GDM1 (cell line): ENCODE data around the gene ATP10A.

Experiments
- DNase-seq: peaks from one replicate; lab custom pipeline; 2025; lab: John Stamatoyannopoulos, UW

Gene ATP10A

DNA sequence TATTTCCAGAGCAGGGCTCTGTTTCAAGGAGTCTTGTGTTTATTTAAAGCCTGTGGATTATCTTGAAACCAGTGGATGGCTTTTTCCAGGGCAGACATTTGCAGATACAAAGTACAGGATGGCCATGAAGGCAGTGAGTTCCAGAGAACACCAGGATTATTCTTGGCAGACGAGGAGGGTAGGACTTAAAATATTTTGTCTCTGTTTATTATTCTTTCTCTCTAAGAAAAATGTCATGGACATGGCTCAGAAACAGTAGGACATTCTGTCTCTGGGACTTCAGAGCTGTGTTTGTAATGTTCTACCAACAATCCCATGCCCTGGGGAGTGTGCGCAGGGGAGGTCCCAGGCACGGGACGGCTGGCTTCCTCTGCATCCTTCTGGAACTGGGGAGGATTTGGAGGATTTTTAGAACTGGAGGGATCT is 125.9 kb downstream of the ATP10A start:
- DNase-seq, result no peak

DNA sequence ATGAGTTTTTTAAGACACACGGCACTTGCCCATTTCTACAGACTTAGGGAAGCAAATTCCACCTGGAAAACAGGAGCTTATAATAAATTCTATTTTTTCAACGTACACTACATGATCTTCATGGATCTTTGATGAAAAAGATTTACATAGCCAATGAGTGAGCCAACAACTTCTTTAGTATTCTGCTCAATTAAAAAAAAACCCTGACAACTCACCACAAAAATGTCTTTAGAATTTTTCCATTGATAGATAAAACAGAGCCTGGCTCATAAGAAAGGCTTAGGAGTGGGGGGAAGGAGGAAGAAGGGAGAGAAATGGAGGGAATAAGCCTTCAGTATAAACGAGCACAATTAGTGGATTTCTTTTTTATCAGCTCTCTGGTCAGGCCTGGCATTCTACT is 126.7 kb downstream of the ATP10A start:
- no peak for DNase-seq

DNA sequence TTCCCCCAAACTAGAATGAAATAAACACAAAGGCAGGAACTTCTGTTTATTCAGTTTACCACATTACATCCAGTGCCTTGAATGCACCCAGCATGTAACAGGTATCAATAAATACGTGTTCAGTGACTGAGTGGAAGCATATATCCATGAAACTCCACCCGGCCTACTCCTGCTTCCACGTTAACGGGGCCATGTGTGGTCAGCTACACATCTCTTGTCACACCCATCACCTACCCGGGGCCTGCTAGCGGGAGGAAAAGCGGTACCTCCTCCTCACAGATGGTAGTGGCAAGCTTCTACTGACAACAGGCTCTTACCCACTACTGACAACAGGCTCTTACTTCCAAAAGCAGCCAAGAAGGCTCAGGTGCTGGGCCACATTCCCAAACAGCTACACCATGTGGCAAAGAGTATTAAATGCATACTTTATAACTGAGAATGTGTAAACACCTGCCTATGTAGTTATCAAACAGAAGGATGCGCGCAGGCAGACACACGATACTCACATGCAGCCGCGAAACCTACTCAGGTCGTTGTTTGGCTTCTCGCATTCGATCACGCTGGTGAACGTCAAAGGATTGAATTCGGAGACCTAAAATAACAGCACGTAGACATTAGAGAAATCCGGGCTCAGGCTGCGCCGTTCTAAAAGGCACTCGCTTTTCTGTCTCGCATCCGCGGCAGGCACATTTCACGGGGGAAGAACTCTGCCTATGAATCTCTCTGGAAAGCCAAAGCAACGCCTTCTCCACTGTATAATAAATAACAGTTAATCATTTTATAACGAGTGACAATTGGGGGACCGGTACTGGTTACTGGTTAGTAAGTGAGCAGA is 127.4 kb downstream of the ATP10A start:
- DNase-seq, result no peak

DNA sequence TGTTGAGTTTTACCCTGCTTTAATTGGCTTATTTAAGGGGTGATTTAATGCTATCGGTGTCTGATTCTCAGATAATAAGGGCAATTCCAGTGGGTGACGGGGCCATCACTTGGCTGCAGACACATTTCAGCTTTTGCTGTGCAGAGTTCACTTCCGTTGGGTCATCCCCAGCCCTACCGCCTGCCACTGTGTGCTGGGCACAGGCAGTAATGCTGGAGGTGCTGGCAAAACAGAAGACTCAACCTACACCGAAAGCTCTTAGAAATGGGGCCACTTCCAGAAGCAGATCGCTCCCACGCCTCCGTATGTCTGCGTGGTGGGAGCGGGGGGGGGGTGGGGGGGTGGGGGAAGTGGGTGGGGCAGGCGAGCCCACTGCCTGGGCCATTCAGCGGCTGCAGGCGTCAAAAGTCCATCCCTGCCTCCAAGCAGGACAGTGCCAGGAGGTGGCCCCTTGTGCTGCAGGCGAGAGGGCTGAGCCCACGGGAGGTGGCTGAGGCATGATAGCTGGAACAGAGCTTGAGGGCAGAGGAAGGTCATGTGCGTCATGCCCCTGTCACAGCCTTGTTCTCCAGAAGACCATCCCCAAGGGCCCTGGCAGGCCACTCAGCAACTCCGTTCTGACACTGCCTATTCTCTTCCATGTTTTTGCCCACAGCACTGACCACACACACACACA is 128.3 kb downstream of the ATP10A start:
- no peak for DNase-seq

DNA sequence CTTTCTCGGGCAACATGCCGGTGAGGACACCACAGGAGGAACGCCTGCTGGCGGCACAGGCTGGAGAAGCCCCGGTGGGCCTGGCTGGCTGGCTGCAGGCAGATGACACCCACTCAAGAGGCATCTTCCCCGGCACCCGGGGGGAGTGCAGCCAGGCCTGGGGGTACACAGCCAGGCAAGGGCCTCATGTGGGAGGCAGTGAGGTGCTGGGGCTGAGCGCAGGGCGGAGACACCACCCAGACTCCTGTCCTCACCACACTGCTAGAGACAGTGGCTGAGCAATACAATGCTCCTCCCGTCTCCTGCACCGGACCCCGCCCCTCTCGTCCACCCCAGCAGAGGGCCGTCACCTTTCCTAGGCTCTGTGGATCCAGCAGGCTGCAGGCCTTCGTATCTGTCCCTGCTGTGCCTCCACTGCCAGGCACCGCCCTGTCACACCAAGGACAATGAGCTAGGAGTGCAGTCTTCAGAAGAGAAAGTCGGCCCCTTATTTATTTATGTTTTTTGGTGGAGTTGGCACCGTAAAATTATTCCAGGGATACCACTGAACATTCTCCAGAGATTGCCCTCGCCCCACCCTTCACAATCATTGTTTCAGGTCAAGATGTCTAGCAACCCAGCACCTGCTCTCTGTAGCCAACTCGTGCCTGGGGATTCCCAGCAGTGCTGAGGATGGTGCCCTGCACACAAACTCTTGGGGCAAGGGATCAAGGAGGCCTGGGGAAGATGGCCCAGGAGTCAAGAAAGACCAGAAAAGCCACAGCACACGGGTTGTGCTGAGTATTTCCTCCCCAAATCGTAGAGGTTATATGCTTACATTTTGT is 129.1 kb downstream of the ATP10A start:
- no peak for DNase-seq

DNA sequence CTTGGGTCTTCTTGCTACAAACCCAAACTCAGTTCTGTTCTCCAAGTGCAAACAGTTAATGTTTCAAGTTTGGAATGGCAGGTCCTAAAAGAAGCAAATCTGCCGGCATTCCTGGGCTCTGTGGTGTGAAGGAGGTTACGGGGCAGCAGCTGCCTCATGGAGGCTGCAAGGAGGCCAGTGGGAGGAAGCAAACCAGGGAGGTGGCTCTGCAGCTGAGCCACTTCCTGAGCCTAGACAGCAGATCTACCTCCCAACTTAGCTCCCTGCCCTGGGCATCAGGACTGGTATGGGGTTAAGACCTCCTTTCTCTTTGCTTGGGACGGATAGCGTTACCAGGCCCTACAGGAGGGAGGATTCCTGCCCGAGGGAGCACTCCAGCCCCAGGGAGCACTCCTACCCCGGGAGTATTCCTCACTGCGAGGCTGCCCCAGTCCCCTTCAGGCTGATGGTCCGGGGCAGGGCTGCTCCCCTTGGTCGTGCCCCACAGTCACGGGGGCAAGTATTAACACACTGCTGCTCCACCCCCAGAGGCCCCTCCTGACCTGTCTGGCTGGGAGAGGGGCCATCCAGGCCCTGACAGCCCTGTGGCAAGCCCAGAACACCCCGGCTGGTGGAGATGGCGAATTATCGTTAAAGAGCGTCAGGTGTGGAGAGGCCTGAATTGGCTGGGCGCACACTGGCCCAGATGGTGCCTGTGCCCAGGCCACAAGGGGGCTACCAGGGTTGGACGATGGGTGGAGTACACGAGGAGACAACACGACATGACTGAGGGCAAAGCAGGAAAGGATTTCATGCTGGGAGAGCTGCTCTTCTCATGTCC is 129.9 kb downstream of the ATP10A start:
- no peak for DNase-seq

DNA sequence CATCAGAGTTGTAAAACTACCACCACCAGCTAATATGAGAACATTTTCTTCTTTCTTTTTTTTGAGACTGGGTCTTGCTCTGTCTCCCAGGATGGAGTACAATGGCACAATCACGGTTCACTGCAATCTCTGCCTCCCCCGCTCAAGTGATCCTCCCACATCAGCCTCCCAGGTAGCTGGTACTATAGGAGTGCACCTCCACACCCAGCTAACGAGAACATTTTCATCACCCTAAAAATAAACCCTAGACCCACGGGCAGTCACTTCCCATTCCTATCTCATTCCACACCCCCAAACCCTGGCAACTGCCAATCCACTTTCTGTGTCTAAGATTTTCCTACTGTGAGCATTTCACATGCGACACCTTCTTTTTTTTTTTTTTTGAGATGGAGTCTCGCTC is 130.9 kb downstream of the ATP10A start:
- DNase-seq, result no peak

DNA sequence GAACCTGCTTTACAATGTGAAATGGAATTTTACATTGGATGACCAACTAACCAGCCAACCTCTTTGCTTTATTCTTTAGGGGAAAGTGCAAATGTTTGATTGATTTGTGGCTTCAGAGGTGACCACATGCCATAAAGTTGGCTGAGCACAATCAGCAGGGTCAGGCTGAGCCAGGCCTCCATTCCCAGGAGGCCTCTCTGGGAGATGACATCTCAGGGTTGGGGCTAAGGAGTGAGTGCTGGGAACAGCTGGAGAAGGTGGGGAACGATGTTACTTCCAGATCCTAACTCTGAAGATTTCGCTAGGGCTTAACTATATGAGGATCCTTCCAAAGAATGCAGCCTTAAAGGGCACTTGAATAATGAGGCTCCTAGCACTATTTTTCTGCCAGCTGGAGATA is 131.7 kb downstream of the ATP10A start:
- DNase-seq, result no peak

DNA sequence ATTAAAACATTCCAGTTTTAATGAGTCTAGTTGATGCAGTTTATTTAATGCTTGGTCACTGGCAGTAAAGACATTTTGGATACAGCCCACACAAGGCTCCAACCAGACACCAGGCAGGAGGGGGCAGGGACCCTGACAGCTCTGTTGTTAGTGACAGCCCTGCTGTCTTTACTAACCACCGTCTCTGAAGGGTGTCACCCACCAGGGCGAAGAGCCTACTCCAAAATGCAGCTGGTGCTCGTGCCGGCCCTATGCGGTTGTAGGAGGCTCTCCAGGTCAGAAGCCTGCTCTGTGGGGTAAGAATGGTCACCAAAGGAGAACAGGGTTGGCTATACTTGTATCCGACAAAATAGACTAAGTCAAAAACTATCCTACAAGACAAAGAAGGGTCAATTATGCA is 132.2 kb downstream of the ATP10A start:
- DNase-seq, result no peak

DNA sequence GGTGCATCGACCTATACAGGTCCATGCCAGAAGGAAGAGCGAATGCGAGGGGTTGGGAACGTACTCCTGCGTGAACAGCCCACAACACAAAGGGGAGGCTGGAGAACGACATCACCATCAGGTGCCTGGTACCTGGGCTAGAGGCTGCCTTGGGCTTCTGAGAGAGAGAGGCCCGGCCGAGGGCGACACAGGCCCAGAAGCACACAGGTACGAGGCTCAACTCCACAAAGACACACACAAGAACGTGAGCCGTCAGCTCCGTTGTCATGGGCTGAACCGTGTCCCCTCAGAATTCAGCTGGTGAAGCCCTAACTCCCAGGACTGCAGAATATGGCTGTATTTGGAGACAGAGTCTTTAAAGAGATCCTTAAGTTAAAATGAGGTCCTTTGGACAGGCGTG is 134.3 kb downstream of the ATP10A start:
- no peak for DNase-seq

DNA sequence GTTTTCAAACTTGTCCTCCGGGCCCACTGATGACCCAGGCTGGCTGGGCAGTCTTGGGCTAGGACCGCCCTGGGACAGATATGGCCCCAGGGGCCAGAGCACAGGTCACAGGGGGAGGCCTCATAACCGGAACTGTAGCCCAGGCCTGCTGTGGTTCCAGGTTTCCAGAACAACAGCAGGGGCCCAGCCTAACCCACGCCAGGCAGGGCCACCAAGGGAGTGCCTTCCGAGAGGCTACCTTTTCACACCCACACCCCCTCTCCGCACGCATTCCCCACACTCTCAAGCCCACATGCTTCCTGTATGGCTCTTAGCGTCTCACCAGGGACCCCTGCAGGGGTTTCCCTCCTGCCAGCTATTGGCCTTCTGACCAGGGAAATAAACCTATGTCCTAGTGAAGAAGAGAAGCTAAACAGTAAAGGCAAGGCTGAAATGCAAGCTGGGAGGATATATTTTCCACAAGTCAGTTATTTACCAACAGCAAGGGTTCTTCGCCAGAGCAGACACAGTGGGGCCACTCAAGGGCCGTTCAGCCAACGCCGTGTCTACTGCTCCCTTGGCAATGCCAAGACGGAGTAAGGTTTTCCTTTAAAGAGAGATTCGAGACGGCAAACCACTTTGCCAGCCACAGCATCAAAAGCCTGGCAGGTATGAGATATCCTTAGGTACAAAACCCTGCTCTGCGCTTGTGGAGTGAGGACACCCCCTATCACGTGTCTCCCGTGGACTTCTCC is 135.1 kb downstream of the ATP10A start:
- DNase-seq, result no peak

DNA sequence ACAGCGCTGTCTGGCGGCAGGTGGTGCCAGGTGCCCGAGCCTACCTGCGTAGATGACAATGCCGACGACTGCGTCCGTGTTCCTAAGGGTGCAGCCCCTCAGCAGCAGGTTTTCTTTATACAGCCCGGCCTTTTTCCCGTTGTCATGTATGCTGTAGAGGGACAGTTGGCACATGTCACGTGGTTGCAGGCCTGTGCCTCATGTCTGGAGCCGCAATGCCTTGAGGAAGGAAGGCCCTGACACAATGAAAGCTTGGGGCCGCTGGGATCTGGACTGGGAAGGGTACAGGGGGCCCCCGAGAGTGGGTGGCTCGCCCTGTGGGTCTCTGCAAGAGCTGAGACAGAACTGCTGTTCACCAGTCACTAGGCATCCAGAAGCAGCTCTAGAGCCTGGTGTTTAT is 136.0 kb downstream of the ATP10A start:
- DNase-seq, result no peak

DNA sequence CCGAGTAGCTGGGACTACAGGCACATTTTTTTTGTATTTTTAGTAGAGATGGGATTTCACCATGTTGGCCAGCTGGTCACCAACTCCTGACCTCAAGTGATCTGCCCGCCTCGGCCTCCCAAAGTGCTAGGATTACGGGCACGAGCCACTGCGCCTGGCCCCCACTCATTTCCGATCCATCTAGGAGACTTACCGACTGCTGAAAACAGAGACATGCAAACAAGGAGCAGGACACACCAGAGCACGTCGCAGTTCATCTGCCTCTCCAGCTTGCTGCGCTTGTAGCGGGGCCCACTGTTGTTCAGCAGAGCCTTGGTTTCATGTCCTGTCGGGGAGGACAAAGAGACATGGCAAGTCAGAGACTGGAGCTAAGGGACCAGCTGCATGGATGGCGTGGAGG is 137.4 kb downstream of the ATP10A start:
- DNase-seq, result no peak

DNA sequence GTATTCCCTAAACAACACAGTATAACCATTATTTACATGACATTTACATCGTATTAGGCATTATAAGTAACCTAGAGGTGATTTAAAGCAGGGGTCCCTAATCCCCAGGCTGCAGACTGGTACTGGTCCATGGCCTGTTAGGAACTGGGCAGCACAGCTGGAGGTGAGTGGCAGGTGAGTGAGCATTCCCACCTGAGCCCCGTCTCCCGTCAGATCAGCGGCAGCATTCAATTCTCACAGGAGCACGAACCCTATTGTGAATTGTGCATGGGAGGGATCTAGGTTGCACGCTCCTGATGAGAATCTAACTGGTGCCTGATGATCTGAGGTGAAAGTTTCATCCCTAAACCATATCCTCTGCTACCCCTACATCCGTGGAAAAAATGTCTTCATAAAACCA is 138.2 kb downstream of the ATP10A start:
- DNase-seq, result no peak

DNA sequence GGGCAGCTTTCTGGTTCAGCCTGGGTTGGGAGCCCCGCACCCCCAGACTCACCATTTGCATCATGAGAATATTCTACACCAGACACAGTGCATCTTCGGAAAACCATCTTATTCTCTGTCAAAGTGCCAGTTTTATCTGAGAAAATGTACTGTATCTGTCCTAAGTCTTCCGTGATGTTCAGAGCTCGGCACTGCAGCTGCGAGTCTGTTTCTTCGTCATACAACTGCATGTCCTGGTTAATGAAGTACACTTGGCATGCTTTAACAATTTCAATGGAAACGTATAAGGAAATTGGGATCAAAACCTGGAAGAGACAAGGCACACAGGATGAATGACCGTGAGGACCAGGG is 141.5 kb downstream of the ATP10A start:
- no peak for DNase-seq

DNA sequence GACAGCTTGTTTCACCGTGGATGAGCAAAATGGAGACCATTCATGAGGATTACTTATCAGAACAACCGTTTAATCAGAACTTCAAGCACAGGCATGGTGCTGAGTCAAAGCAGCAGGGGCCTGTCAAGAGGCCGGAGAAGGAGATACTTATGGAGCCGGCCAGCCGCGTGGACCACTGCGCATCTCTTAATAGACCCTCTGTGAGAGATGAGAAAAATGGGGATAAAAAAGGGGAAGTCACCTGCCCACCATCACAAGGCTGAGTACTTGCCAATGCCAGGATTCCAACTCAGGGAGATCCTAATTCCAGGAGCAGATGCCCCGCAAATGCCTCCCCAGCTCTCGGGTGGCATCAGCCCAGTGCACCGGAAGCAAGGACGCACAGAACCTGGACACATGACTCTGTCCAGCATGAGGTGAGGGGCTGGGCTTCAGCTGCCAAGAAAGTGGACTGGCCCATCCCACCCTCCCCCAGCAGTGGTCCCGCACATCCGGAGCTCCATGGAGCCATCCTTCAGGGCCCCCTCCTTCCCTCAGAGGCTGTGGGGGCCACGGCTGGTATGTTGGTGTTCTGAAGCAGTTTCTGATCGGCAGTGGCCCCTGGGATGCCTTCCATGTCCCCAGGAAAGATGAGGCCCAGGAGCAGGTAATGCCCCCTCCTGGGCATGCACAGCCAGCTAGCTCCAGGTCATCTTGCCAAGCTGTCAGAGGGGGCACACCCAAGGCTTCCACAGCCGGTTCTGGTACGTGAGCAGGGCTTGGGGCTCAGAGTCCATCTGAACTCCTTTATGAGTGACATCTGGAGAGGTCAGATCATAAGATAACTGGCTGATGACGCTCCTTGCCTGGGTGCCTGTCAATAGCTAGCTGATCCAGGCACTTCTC is 143.8 kb downstream of the ATP10A start:
- DNase-seq, result no peak

DNA sequence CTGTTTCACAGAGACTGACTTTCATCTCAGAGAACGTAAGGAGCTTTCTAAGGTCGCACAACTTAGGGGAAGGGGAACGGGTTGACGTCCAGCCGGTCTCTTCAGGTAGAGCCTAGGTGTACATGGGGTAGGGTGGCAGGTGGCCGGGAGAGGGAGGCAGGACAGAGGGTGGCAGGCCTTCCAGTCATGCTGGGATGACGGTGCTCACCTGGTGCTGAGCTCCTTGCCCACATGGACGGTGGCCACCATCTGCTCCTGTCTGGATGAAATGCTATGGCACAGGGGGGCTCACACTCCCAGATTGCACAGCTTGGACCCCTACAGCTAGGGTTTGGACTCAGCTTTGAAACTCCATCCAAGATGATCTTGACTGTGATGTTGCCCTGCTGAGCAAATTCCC is 144.5 kb downstream of the ATP10A start:
- DNase-seq, result no peak

DNA sequence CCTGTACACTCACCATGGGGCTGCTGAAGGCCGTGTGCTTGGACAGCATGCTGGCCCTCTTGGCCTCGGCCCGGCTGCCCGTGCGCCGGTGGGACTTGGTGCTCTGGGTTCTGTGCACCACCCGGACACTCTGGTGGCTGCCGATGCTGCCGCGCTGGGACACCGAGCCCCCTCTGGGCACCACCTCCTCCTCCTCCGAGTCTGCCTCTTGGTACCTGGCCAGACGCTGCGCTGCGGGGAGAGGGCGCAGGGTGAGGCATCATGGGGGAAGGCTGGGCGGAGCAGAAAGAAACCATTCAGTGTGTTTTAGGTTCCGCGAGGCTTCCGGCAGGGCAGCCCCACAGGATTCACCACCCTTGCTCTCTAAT is 145.0 kb downstream of the ATP10A start:
- DNase-seq, result no peak

DNA sequence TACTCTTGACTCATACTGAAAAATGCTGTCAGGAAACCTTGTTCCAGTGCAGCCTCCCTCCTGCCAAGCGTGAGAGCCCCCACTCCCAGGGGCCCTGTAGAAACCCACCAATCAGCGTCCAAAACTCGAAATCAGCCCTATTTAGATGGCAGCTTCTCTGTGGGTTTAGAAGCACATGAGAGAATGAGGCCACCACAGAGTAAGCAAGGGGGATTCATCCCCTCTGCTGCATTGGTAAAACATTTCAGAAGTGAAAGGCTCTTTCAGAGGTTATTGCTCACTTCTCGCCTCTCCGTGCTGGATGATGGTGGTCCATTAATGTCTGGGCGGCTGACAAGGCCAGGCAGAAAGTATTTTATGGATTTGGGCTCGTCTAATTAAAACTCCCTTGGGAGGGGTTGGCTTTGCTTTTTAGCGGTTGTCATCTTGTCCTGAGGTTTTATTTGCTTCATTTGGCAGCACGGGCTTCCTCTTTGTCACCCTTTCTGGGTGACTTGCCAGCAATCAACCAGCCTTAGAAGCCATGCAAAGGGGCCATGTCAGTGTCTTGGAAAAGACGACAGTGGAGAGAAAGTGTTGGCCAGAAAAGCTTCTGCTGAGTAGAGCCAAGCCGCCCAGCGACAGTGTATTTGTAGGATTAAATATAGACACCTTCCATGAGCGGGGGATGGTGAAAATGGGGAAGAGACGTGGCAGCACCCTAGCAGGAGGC is 145.5 kb downstream of the ATP10A start:
- DNase-seq, result no peak

DNA sequence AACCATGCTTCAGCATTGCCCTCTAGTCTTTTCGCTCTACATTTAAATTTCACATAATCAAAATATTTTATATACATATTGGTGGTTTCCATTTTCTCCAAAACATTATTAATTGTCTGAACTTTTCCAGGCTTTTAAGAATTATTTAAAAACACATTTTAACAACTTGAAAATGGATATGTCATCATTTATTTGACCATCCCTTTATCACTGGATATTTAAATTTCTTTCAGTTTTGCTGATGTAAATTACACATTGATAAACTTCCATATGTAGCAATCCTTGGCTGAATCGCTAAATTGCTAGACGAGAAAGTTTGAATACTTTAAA is 146.0 kb downstream of the ATP10A start:
- DNase-seq, result no peak
